Measurements from ENCODE around the gene CDC14B. TPM values are rescaled to one million over a fixed set of nuclear protein-coding genes. Genes with fewer than 3 reads are reported as not detected.
"Not testable (repeated sequence)": the region's sequence is repeated elsewhere in the genome, so short reads cannot be mapped to it uniquely, and the experiment has no call there.

Gene CDC14B
- total and polyA plus RNA-seq, 2 donors (not counting 1 experiment from before 2014, with no cell fraction given), result 2.8 to 8.5 TPM

GRCh38 chr9:96636368-96636767, 16.7 kb upstream of the CDC14B start:
- Mint-ChIP-seq H3K4me3 (no peak overlapping the region), H3K27me3 (peaks cover 15% of the 10 kb centered on the region), H3K4me1 (no peaks in the 10 kb centered on the region), H3K9me3 (ENCODE audit: insufficient read depth) (no peaks in the 10 kb centered on the region), H3K27ac (no peak overlapping the region)
- Histone ChIP-seq H3K4me1 (ENCODE audit: control insufficient read depth in 2 of 2, insufficient read depth in 2 of 2, low read length in 2 of 2) (no peaks in the 10 kb centered on the region), H2AFZ (ENCODE audit: insufficient read depth, low read depth, low read length, poor library complexity, severe bottlenecking) (no peak overlapping the region), H3K79me2 (ENCODE audit: control insufficient read depth, insufficient read depth, low read length) (no peaks in the 10 kb centered on the region), H3K27ac (ENCODE audit: low read length in 2 of 2) (no peak overlapping the region), H4K20me1 (ENCODE audit: control insufficient read depth, insufficient read depth, low read length, poor library complexity, severe bottlenecking) (no peaks in the 10 kb centered on the region), H3K4me3 (ENCODE audit: control extremely low read depth in 1 of 5, extremely low read depth in 1 of 5, insufficient read depth in 1 of 5, low read depth in 2 of 5, low read length in 4 of 5) (no peak overlapping the region), H3K36me3 (replicated peaks in 1 of 2; ENCODE audit: control extremely low read depth in 1 of 2, control insufficient read depth in 1 of 2, extremely low read depth in 1 of 2, insufficient read depth in 2 of 2, low read length in 1 of 2) (peaks cover 0 to 3% of the 10 kb centered on the region in 2 experiments), H3K4me2 (replicated peaks; ENCODE audit: low read depth, low read length, poor library complexity, severe bottlenecking) (no peak overlapping the region), H3K27me3 (replicated peaks in 1 of 4; ENCODE audit: control extremely low read depth in 1 of 4, control insufficient read depth in 3 of 4, insufficient read depth in 4 of 4, low read length in 3 of 4) (peaks cover 0 to 2% (median 0%) of the 10 kb centered on the region in 4 experiments), H3K9ac (ENCODE audit: low read length) (no peak overlapping the region), H3K9me3 (ENCODE audit: control extremely low read depth in 1 of 3, control insufficient read depth in 2 of 3, insufficient read depth in 1 of 3, low read length in 2 of 3) (no peaks in the 10 kb centered on the region)
- no peak for DNase-seq
- POLR2A ChIA-PET, result no interaction called here
- no peak for TF ChIP-seq EZH2 (IDR thresholded peaks at IDR 0.05; ENCODE audit: borderline replicate concordance, insufficient read depth, low read depth, low read length, poor library complexity, severe bottlenecking)
- no peak for TF ChIP-seq CTCF (IDR thresholded peaks at IDR 0.05)
- CTCF ChIA-PET, result no interaction called here
- ATAC-seq (ENCODE audit: low read depth), result no peak
- intact Hi-C loops (cut with micrococcal nuclease), result no loop called here
- WGBS (ENCODE audit: insufficient coverage), result 100% methylated on average over 1 of the region's 1 CpG

- H4K20me1 ChIP-seq (ENCODE audit: control insufficient read depth, insufficient read depth, low read length, poor library complexity, severe bottlenecking); H3K4me3 Mint-ChIP-seq; intact Hi-C loops (cut with micrococcal nuclease); ATAC-seq (ENCODE audit: low read depth); H3K79me2 ChIP-seq (ENCODE audit: control insufficient read depth, insufficient read depth, low read length); H3K27ac ChIP-seq (ENCODE audit: low read length in 2 of 2); H3K4me2 ChIP-seq (replicated peaks; ENCODE audit: low read depth, low read length, poor library complexity, severe bottlenecking); DNase-seq; H3K27ac Mint-ChIP-seq; H2AFZ ChIP-seq (ENCODE audit: insufficient read depth, low read depth, low read length, poor library complexity, severe bottlenecking); H3K9me3 Mint-ChIP-seq (ENCODE audit: insufficient read depth); H3K4me3 ChIP-seq (ENCODE audit: control extremely low read depth in 1 of 5, extremely low read depth in 1 of 5, insufficient read depth in 1 of 5, low read depth in 2 of 5, low read length in 4 of 5); POLR2A ChIA-PET; H3K36me3 ChIP-seq (replicated peaks in 1 of 2; ENCODE audit: control extremely low read depth in 1 of 2, control insufficient read depth in 1 of 2, extremely low read depth in 1 of 2, insufficient read depth in 2 of 2, low read length in 1 of 2); H3K9ac ChIP-seq (ENCODE audit: low read length); H3K4me1 Mint-ChIP-seq; H3K27me3 ChIP-seq (replicated peaks in 1 of 4; ENCODE audit: control extremely low read depth in 1 of 4, control insufficient read depth in 3 of 4, insufficient read depth in 4 of 4, low read length in 3 of 4); H3K9me3 ChIP-seq (ENCODE audit: control extremely low read depth in 1 of 3, control insufficient read depth in 2 of 3, insufficient read depth in 1 of 3, low read length in 2 of 3); H3K4me1 ChIP-seq (ENCODE audit: control insufficient read depth in 2 of 2, insufficient read depth in 2 of 2, low read length in 2 of 2): not testable (repeated sequence)
- CTCF ChIA-PET, result interaction anchor here (0.7 to 1.0 kb wide), 2 partner anchors 307 to 316 kb away, joined by 3 to 6 read pairs; no protein-coding TSS in a partner anchor
- H3K27me3 Mint-ChIP-seq, result peaks cover 22% of the 10 kb centered on the region
- WGBS (ENCODE audit: insufficient coverage), result 100% methylated on average over 6 of the region's 8 CpGs
Measured at GRCh38 chr9:96633579-96633978, 13.9 kb upstream of the CDC14B start.

Measured in B cell (primary cell).